Hepatocyte (in vitro differentiated cells): Measurements from ENCODE around the gene CDH19. TPM values are rescaled to one million over a fixed set of nuclear protein-coding genes. Genes with fewer than 3 reads are reported as not detected.

Experiments used
- DNase-seq: peaks from one replicate; pipeline ENCODE4 v3.0.0-alpha.2; 2016; ENCODE audit warnings: low spot score
- H2AFZ ChIP-seq: fragments of 200-600 bp; sonication (generic); 2 replicates; pipeline ENCODE4 v1.6.0; 2016; ENCODE audit warnings: antibody characterized with exemption, mild to moderate bottlenecking
- H3K27ac ChIP-seq: fragments of 200-600 bp; sonication (generic); 2 replicates; pipeline ENCODE4 v1.5.1; 2016; ENCODE audit warnings: mild to moderate bottlenecking
- H3K27me3 ChIP-seq: fragments of 200-600 bp; sonication (generic); 2 replicates; pipeline ENCODE4 v1.6.1; 2016
- H3K36me3 ChIP-seq: fragments of 200-600 bp; sonication (generic); replicated peaks from 2 replicates; pipeline ENCODE4 v1.5.1; 2016; ENCODE audit warnings: low read depth; ENCODE audit not compliant: insufficient read depth
- H3K4me1 ChIP-seq: fragments of 200-600 bp; sonication (generic); 2 replicates; pipeline ENCODE4 v1.5.1; 2016; ENCODE audit warnings: mild to moderate bottlenecking, moderate library complexity; ENCODE audit not compliant: insufficient read depth
- H3K4me2 ChIP-seq: fragments of 200-600 bp; sonication (generic); 2 replicates; pipeline ENCODE4 v1.6.0; 2016
- H3K4me3 ChIP-seq: fragments of 200-600 bp; sonication (generic); 2 replicates; pipeline ENCODE4 v1.5.1; 2016; ENCODE audit warnings: mild to moderate bottlenecking
- H3K79me2 ChIP-seq: fragments of 200-600 bp; sonication (generic); 2 replicates; pipeline ENCODE4 v1.6.0; 2017; ENCODE audit warnings: mild to moderate bottlenecking
- H3K9me2 ChIP-seq: fragments of 200-600 bp; sonication (generic); replicated peaks from 2 replicates; pipeline ENCODE4 v1.6.0; 2017; ENCODE audit warnings: mild to moderate bottlenecking; ENCODE audit not compliant: insufficient read depth
- H3K9me3 ChIP-seq: fragments of 200-600 bp; sonication (generic); 2 replicates; pipeline ENCODE4 v1.5.1; 2016; ENCODE audit warnings: low read depth, mild to moderate bottlenecking
- H4K20me1 ChIP-seq: fragments of 200-600 bp; sonication (generic); 2 replicates; pipeline ENCODE4 v1.6.0; 2016; ENCODE audit warnings: mild to moderate bottlenecking; ENCODE audit not compliant: insufficient read depth, poor library complexity, severe bottlenecking
- CTCF ChIP-seq: fragments of 200-600 bp; sonication (generic); IDR thresholded peaks from 2 replicates; pipeline ENCODE4 v1.5.1; 2016; ENCODE audit warnings: antibody characterized with exemption, mild to moderate bottlenecking; ENCODE audit not compliant: poor library complexity
- EZH2 ChIP-seq: fragments of 200-600 bp; sonication (generic); IDR thresholded peaks from 2 replicates; pipeline ENCODE4 v1.6.1; 2016; ENCODE audit warnings: antibody characterized with exemption, mild to moderate bottlenecking, borderline replicate concordance
- EZH2phosphoT487 ChIP-seq: fragments of 200-600 bp; sonication (generic); IDR thresholded peaks from one replicate; pipeline ENCODE4 v1.6.1; 2018; ENCODE audit warnings: antibody characterized with exemption, mild to moderate bottlenecking, low read depth, moderate library complexity; ENCODE audit not compliant: unreplicated experiment, severe bottlenecking
- WGBS: methylation state at CpG from one replicate; pipeline ENCODE4 v1.1.6; 2016; ENCODE audit warnings: low lambda C conversion rate; ENCODE audit errors: missing lambda C conversion rate; 5-methylcytosine and 5-hydroxymethylcytosine counted together
- polyA plus RNA-seq: library from polyadenylated mRNA; unstranded; fragments of >200 nt; fragmentation: Nextera tagmentation; extraction: Ambion mirVana; gene quantifications from 2 replicates; pipeline ENCODE4 v1.2.1, GENCODE V29; 2016
- total RNA-seq: library from RNA; depleted of rRNA; stranded (reverse); fragments of >200 nt; gene quantifications from 2 replicates; pipeline ENCODE4 v1.2.3, GENCODE V29; 2014

CDH19 gene
- total and polyA plus RNA-seq, 2 experiments from 2014 or later: not detected

GRCh38 chr18:66645983-66646382, 42.1 kb upstream of the CDH19 start:
- Histone ChIP-seq H4K20me1 (no peaks in the 10 kb centered on the region), H3K36me3 (no peaks in the 10 kb centered on the region), H3K79me2 (no peaks in the 10 kb centered on the region), H2AFZ (no peak overlapping the region), H3K9me3 (no peaks in the 10 kb centered on the region), H3K4me1 (no peaks in the 10 kb centered on the region), H3K4me2 (no peak overlapping the region), H3K9me2 (no peaks in the 10 kb centered on the region), H3K27me3 (no peaks in the 10 kb centered on the region), H3K27ac (no peak overlapping the region), H3K4me3 (no peak overlapping the region)
- no peak for DNase-seq
- 72% methylated on average over 1 of the region's 1 CpG for WGBS
- no peak for TF ChIP-seq EZH2phosphoT487
- no peak for TF ChIP-seq CTCF
- TF ChIP-seq EZH2: no peak

GRCh38 chr18:66641056-66641455, 37.2 kb upstream of the CDH19 start:
- H2AFZ ChIP-seq: no peak overlapping the region
- H3K9me3 ChIP-seq: no peaks in the 10 kb centered on the region
- TF ChIP-seq CTCF (no peak), EZH2phosphoT487 (no peak), EZH2 (no peak)
- H3K27me3 ChIP-seq: no peaks in the 10 kb centered on the region
- no peaks in the 10 kb centered on the region for H3K36me3 ChIP-seq
- WGBS: 89% methylated on average over 4 of the region's 4 CpGs
- no peaks in the 10 kb centered on the region for H4K20me1 ChIP-seq
- no peaks in the 10 kb centered on the region for H3K4me1 ChIP-seq
- no peak overlapping the region for H3K4me2 ChIP-seq
- DNase-seq: no peak
- H3K79me2 ChIP-seq: no peaks in the 10 kb centered on the region
- no peaks in the 10 kb centered on the region for H3K9me2 ChIP-seq
- H3K27ac ChIP-seq: no peak overlapping the region
- H3K4me3 ChIP-seq: no peak overlapping the region

- 88% methylated on average over 4 of the region's 4 CpGs for WGBS
- no peaks in the 10 kb centered on the region for H3K9me2 ChIP-seq
- no peak overlapping the region for H2AFZ ChIP-seq
- TF ChIP-seq EZH2: no peak
- TF ChIP-seq EZH2phosphoT487: no peak
- no peak for TF ChIP-seq CTCF
- no peak for DNase-seq
- H3K27ac ChIP-seq: no peak overlapping the region
- no peaks in the 10 kb centered on the region for H3K79me2 ChIP-seq
- no peak overlapping the region for H3K4me3 ChIP-seq
- H4K20me1 ChIP-seq: no peaks in the 10 kb centered on the region
- no peaks in the 10 kb centered on the region for H3K4me1 ChIP-seq
- no peaks in the 10 kb centered on the region for H3K9me3 ChIP-seq
- H3K27me3 ChIP-seq: no peaks in the 10 kb centered on the region
- no peaks in the 10 kb centered on the region for H3K36me3 ChIP-seq
- H3K4me2 ChIP-seq: no peak overlapping the region
Measured at GRCh38 chr18:66640431-66640830, 36.5 kb upstream of the CDH19 start.
